ENCODE results near the gene ANKRD28. TPM values are rescaled to one million over a fixed set of nuclear protein-coding genes. Genes with fewer than 3 reads are reported as not detected.

Gene ANKRD28
- total and polyA plus RNA-seq, 2 experiments from 2014 or later, result 15.2 to 61.3 TPM

GRCh38 chr3:15660055-15660935, 137.5 kb downstream of the ANKRD28 start:
- ATAC-seq, result no peak

More at GRCh38 chr3:15660055-15660935, 137.5 kb downstream of the ANKRD28 start:
- Mint-ChIP-seq H3K27ac (no peak overlapping the region), H3K4me1 (no peaks in the 10 kb centered on the region), H3K27me3 (ENCODE audit: insufficient read depth, low read depth, poor library complexity) (no peaks in the 10 kb centered on the region), H3K4me3 (no peak overlapping the region), H3K36me3 (ENCODE audit: low read depth) (peaks cover 19% of the 10 kb centered on the region), H3K9me3 (peaks cover 34% of the 10 kb centered on the region)
- no peak overlapping the region for H3K4me2 ChIP-seq
- no peaks in the 10 kb centered on the region for H3K27me3 ChIP-seq (ENCODE audit: insufficient read depth)
- H3K36me3 ChIP-seq (ENCODE audit: insufficient read depth), result peaks cover 5% of the 10 kb centered on the region; the same call in 1 of the 2 replicates
- no peaks in the 10 kb centered on the region for H3K9me2 ChIP-seq (ENCODE audit: insufficient read depth)
- H2AFZ ChIP-seq, result no peak overlapping the region
- no peak overlapping the region for H3K27ac ChIP-seq (ENCODE audit: low read depth)
- no peak for TF ChIP-seq POLR2AphosphoS5 (IDR thresholded peaks at IDR 0.05; ENCODE audit: low read depth)
- no peak for TF ChIP-seq ZNF462 (CRISPR knock-in tag; IDR thresholded peaks at IDR 0.05)
- no peak overlapping the region for H3K4me3 ChIP-seq
- no peaks in the 10 kb centered on the region for H3F3A ChIP-seq (replicated peaks; ENCODE audit: low read depth)
- no peak for DNase-seq (ENCODE audit: low spot score)
- no peaks in the 10 kb centered on the region for H3K79me2 ChIP-seq (replicated peaks; ENCODE audit: insufficient read depth)
- no peaks in the 10 kb centered on the region for H4K20me1 ChIP-seq (replicated peaks; ENCODE audit: insufficient read depth)
- no peaks in the 10 kb centered on the region; the same call in 1 of the 2 replicates for H3K4me1 ChIP-seq (ENCODE audit: insufficient read depth)
